Endothelial cell of umbilical vein (primary cell): ENCODE data around the gene A3GALT2.

Source experiments
- EZH2 ChIP-seq: IDR thresholded peaks from 2 replicates; pipeline ENCODE4 v1.6.1; 2012; ENCODE audit warnings: borderline replicate concordance, low read depth, mild to moderate bottlenecking, moderate library complexity, low read length, inconsistent platforms; ENCODE audit not compliant: severe bottlenecking
- FOS ChIP-seq: IDR thresholded peaks from 2 replicates; pipeline ENCODE4 v1.6.1; 2011; ENCODE audit warnings: mild to moderate bottlenecking, low read length, moderate library complexity, borderline replicate concordance; ENCODE audit not compliant: insufficient read depth
- GATA2 ChIP-seq: IDR thresholded peaks from 2 replicates; pipeline ENCODE4 v1.7.0; 2011; ENCODE audit warnings: low read depth, mild to moderate bottlenecking, moderate library complexity, mixed read lengths, low read length; ENCODE audit not compliant: insufficient read length, insufficient read depth
- MYC ChIP-seq: IDR thresholded peaks from one replicate; pipeline ENCODE4 v1.6.1; 2011; ENCODE audit warnings: mild to moderate bottlenecking, low read depth, low read length
- POLR2A ChIP-seq: IDR thresholded peaks from 2 replicates; pipeline ENCODE4 v1.6.1; 2012; ENCODE audit warnings: low read depth, mild to moderate bottlenecking, control low read depth, low read length
- POLR2AphosphoS5 ChIP-seq: IDR thresholded peaks from 2 replicates; pipeline ENCODE4 v1.6.1; 2012; ENCODE audit warnings: low read depth, mild to moderate bottlenecking, control low read depth, low read length, moderate library complexity; ENCODE audit not compliant: insufficient read depth
- TF ChIP-seq, protein P1 (sequence below), 2 donors: IDR thresholded peaks; 1 replicate in 1 of 2; 2 replicates in 1 of 2; pipeline ENCODE4 v1.5.1; 2011; ENCODE audit warnings: low read length in 2 of 2, mild to moderate bottlenecking in 2 of 2, moderate library complexity in 2 of 2, control low read depth in 1 of 2, inconsistent platforms in 1 of 2, low read depth in 1 of 2; ENCODE audit not compliant: insufficient read depth in 1 of 2; ENCODE audit errors: extremely low read depth in 1 of 2
- TF ChIP-seq, protein P2 (sequence below): IDR thresholded peaks from 2 replicates; pipeline ENCODE4 v1.6.1; 2011; ENCODE audit not compliant: insufficient read depth, insufficient read length

DNA sequence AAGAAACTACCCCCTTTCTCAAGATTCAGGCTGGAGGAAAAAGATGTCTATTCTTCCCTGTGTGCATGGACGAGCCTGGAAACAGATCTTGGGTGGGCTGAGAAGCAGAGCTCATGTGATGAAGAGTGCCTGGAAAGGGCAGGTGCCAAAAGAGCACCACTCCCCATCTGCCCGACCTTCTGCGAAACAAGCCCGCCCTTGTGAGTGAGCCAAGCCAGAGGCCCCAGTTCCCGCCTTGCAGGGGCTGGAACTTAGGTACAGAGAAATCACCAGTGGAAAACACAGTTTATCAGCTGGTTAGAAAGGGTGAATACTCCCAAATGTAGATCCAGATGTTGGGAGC lies 26.7 kb upstream of the A3GALT2 start:
- TF ChIP-seq POLR2A (no peak), POLR2AphosphoS5 (no peak), MYC (no peak), EZH2 (no peak), FOS (no peak), GATA2 (no peak)
- TF ChIP-seq, protein P1, sequence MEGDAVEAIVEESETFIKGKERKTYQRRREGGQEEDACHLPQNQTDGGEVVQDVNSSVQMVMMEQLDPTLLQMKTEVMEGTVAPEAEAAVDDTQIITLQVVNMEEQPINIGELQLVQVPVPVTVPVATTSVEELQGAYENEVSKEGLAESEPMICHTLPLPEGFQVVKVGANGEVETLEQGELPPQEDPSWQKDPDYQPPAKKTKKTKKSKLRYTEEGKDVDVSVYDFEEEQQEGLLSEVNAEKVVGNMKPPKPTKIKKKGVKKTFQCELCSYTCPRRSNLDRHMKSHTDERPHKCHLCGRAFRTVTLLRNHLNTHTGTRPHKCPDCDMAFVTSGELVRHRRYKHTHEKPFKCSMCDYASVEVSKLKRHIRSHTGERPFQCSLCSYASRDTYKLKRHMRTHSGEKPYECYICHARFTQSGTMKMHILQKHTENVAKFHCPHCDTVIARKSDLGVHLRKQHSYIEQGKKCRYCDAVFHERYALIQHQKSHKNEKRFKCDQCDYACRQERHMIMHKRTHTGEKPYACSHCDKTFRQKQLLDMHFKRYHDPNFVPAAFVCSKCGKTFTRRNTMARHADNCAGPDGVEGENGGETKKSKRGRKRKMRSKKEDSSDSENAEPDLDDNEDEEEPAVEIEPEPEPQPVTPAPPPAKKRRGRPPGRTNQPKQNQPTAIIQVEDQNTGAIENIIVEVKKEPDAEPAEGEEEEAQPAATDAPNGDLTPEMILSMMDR (IDR thresholded peaks at IDR 0.05; ENCODE audit: extremely low read depth in 1 of 2, insufficient read depth in 1 of 2, low read depth in 1 of 2, low read length in 2 of 2), result no peak
- TF ChIP-seq, protein P2, sequence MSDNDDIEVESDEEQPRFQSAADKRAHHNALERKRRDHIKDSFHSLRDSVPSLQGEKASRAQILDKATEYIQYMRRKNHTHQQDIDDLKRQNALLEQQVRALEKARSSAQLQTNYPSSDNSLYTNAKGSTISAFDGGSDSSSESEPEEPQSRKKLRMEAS, result no peak
